Activated CD4-positive, CD25-positive, alpha-beta regulatory T cell treated with anti-CD3 and anti-CD28 coated beads, Interleukin-2, amount 50 U/mL, for 16 hours (primary cell): ENCODE data around the gene GAK.

Source experiments
- DNase-seq: peaks from one replicate; pipeline ENCODE4 v3.0.0-alpha.2; 2020; ENCODE audit warnings: low read depth, low spot score

The GAK gene

GRCh38 chr4:907691-908425 lies 24.3 kb downstream of the GAK start:
- no peak for DNase-seq

DNA sequence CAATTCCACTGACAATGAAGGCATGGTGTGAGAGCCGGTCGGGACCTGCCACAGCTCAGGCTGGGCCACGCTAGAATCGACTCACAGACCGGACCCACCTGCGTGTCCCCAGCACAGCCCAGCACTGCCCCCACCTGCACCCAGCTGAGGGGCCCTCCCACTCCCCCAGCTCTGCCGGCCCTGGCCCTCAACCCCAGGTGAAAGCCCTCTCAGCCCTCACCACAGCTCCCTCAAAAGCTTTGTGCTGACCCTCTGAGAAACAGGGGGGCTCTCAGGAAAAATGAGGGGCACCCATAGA lies 25.1 kb downstream of the GAK start:
- DNase-seq: no peak

- no peak for DNase-seq
These were observed 25.6 kb downstream of the GAK start for GRCh38 chr4:906339-907102.

GRCh38 chr4:905485-906338 lies 26.4 kb downstream of the GAK start:
- no peak for DNase-seq

DNA sequence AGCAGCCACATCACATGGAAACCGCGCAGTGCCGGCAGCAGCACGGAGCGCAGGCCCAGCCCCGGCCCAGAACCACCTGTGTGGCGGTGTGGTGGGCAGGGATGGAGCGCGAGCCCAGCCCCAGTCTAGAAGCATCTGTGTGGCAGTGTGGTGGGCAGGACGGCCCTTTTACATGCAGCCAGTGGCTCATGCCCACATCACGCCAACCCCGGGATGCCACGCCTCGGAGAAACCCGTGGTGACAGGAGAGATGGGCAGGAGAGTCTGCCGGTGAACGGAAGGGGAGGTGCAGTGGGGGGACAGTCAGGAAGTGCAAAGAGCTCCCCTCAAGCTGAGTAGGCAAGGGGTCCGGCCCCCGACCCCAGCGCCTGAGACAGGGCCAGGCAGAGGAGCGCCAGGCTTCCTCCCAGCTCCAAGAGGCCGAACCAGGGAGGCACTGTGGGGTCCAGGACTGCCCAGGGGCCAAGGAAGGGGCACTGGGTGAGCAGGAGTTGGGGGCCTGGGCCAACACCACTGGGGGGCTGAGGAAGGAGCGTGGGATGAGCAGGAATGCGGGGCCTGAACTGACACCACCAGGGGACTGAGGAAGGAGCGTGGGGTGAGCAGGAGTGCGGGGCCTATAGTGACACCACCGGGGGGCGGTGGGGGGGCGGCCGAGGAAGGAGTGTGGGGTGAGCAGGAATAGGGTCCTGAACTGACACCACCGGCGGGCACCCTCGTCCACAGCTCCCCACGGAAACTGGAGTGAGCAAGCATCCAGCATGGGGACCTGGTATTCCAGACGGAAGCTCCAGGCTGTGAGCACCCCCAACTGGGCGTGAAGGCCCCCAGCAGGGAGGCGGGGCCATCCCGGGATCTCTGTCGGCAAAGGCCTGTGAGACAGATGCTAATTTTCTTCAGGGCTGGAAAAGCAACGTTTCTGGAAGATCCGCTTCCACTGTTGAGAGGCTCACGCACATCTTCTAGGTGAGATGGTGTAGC lies 28.8 kb downstream of the GAK start:
- DNase-seq: no peak

GRCh38 chr4:901192-901910 lies 30.8 kb downstream of the GAK start:
- DNase-seq: no peak

- no peak for DNase-seq
These were observed 31.4 kb downstream of the GAK start for GRCh38 chr4:900721-901120.

DNA sequence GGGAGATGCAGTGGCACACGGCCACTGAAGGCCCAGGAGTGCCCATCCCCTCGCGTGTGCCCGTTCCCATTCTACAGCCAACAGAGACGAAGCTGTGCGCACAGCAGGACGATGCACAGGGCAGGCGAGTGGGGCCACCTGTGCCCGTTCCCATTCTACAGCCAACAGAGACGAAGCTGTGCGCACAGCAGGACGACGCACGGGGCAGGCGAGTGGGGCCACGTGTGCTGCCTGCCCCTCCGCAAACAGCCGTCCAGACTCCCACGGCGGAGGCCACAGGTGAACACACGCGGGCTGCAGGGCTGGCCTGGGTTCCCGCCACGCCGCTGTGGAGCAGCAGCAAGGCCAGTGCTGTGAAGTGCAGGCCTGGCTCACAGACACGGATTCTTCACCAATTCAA lies 32.0 kb downstream of the GAK start:
- DNase-seq: no peak

- DNase-seq: no peak
These were observed 32.6 kb downstream of the GAK start for GRCh38 chr4:899556-899906.

DNA sequence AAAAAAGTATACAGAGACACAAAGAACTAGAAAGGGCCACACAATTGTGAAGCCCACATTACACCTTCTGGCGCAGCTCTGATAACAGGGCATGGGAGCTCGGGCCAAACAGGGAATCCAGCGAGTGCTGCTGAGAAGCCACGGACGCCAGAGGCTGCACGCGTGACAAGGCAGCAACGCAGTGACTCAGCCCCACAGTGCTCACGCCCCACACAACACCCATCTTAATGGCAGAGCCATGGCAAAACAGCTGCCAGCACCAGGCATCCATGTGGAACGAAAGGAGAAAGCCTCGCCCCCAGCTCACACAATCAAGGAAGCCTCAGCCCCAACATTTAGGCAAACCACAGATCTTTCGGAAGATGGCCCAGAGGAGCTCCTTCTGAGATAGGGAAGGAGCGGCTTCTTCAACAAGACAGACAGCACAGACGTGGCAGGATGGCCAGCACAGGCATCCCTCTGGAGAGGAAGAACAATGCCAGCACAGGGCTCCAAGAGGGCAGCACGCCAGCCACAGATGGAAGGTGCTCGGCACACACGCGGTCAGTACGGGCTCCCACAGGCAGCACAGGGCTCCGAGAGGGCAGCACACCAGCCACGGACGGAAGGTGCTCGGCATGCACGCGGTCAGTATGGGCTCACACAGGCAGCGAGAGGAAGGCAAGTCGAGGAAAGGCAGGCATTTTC lies 33.1 kb downstream of the GAK start:
- DNase-seq: no peak

DNA sequence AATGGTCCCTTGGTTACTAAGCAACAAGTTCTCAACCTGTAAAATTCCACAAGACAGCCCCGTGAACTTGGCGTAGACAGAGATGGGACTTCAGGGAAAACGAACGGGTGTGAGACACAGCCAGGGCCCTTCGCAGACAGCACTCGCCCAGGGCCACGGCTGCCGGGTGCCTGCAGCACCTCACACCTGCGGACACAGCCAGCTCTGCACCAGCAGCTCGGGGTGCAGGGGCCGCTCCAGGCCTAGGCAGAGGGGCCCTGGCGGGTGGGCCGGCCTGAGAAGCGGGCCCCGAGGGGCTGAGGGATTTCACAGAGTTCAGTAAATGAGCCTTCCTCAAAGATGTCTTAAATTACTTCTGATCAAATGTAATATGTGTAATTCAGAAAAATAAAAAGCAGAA lies 34.0 kb downstream of the GAK start:
- no peak for DNase-seq

DNA sequence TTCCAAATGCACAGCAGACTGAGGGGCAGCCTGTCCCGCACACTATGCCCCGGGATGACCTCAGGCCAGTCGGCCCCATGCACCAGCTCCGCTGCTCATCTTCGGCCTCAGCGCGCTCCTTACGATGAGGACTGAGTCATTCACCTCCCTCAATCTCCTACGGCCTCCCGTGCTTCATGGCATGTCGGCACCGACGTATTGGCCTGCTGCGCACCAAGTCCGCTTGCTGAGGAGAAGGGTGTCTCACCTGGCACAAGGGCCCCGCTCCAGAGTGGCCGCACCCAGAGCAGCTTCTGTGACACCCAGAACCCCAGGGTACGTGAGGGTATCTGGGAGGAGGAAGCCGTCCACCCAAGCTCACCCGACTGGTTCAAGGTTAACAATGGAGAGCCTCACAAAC lies 35.5 kb downstream of the GAK start:
- no peak for DNase-seq

DNA sequence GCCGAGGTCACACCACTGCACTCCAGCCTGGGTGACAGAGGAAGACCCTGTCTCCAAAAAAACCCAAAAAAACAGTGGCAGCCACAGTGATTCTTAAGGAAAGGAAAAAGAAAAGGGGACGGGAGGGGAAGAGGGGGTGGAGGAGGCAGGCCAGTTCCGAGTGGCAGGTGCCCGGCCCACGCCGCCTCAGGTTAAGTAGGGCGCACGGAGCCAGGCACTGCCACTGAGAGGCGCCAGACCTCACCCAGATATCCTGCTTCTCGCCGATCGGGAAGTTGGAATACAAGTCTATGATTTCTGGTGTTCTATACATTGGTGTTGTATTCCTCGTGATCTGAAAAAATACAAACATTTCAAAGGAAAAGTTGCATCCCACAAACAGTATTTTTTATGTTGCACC lies 35.9 kb downstream of the GAK start:
- DNase-seq: no peak

DNA sequence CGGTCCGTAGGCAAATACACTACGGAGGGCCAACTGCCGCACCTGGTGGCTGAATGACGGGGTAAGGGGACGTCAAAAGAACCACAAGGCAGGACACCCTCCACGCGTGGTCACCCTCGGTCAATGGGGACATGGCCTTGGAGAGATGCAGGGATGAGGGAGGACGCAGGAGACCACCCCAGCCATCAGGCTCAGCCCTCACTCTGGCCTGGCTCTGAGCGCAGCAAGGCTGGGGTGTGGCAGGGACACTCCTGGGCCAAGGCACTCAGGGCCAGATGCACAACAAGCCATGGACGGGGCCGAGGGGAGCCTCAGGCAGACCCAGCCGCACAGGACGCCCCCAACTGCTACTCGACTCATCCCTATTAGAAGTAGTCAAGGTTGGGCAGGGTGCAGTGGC lies 36.5 kb downstream of the GAK start:
- no peak for DNase-seq

GRCh38 chr4:893995-894705 lies 38.0 kb downstream of the GAK start:
- DNase-seq: no peak

DNA sequence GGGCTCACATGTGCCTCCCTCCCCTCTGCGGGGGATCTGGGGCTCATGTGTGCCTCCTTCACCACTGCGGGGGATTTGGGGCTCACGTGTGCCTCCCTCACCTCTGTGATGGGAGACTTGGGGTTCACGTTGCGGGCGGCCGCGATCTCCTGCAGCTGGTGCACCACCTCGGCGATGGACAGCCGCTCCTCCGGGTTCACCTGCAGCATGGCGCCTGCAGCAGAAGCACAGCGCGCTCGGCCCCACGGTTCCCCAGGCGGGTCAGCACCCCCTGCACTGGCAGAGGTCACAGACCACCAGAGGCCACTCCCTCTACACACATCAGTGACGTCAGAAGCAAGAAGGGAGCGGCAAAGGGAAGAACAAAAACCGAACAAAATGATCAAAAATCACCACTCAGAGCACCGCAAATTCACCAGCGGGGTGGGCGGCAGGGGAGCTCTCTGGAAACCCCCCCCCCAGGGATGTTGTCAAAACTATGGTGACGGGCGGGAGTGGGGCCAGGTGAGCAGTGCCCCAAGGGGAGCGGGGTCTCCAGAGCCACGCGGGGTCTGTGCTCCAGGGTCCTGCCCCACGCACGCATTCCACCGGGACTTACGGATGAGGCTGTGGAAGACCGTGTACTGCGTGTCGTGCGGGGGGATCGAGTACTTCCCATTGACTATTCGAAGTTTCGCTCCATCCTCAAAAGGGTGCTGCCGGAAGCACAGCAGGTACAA lies 38.7 kb downstream of the GAK start:
- no peak for DNase-seq

- DNase-seq: no peak
These were observed 39.3 kb downstream of the GAK start for GRCh38 chr4:892780-893179.

DNA sequence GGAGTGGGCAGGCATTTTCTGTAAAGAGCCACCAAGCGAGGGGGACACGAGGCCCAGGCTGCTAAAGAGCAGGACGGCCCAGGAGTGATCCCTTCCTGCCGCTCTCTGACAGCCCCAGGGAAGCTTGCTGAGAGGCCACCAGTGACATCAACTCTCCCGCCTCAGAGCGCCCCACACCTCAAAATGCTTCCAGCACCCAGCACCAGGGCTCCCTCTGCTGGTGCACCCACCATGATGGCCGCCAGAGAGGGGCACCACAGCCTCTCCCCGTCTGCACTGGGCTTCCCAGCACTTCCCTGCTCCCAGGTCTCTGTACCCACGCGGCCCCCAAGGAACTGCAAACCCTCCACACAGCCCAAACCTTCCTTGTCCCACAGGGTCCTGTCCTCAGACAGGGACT lies 40.4 kb downstream of the GAK start:
- DNase-seq: no peak
